Liver (tissue), 9 donors: ENCODE measurements around the gene KIF26B. TPM values are rescaled to one million over a fixed set of nuclear protein-coding genes. Genes with fewer than 3 reads are reported as not detected.

Experiments used
- DNase-seq: peaks from one replicate; pipeline ENCODE4 v3.0.0-alpha.2; 2017; ENCODE audit warnings: low spot score
- H3K27ac ChIP-seq, 2 donors: one replicate each; pipeline ENCODE4 v1.7.0; 2013; ENCODE audit warnings: inconsistent platforms in 2 of 2, low read length in 2 of 2, control low read depth in 1 of 2, low read depth in 1 of 2, mild to moderate bottlenecking in 1 of 2
- H3K27me3 ChIP-seq, 4 donors: one replicate each; pipeline versions ENCODE4 v1.6.1 to v1.7.0; 2013; ENCODE audit warnings: low read length in 3 of 4, inconsistent platforms in 1 of 4, mild to moderate bottlenecking in 1 of 4, moderate library complexity in 1 of 4; ENCODE audit not compliant: control insufficient read depth in 4 of 4, insufficient read depth in 4 of 4
- H3K36me3 ChIP-seq, 4 donors: one replicate each; pipeline versions ENCODE4 v1.6.1 to v1.7.0; 2013; ENCODE audit warnings: low read length in 3 of 4, mild to moderate bottlenecking in 3 of 4, low read depth in 1 of 4, moderate library complexity in 1 of 4; ENCODE audit not compliant: control insufficient read depth in 4 of 4, insufficient read depth in 3 of 4
- H3K4me1 ChIP-seq, 4 donors: one replicate each; pipeline versions ENCODE4 v1.6.1 to v1.7.0; 2013; ENCODE audit warnings: low read length in 3 of 4, mild to moderate bottlenecking in 3 of 4, moderate library complexity in 1 of 4; ENCODE audit not compliant: control insufficient read depth in 4 of 4, insufficient read depth in 4 of 4
- H3K4me3 ChIP-seq, 3 donors: one replicate each; pipeline versions ENCODE4 v1.6.1 to v1.7.0; 2013; ENCODE audit warnings: low read length in 3 of 3, control low read depth in 1 of 3, low read depth in 1 of 3, mild to moderate bottlenecking in 1 of 3
- H3K9ac ChIP-seq, 2 donors: one replicate each; pipeline ENCODE4 v1.7.0; 2013; ENCODE audit warnings: low read length in 2 of 2, mild to moderate bottlenecking in 2 of 2, moderate library complexity in 2 of 2, control low read depth in 1 of 2, low read depth in 1 of 2
- H3K9me3 ChIP-seq, 4 donors: one replicate each; pipeline versions ENCODE4 v1.6.1 to v1.7.0; 2013; ENCODE audit warnings: low read length in 3 of 4; ENCODE audit not compliant: control insufficient read depth in 4 of 4
- CTCF ChIP-seq: fragments of 150-350 bp; IDR thresholded peaks from 2 replicates; pipeline ENCODE4 v1.5.1; 2017; ENCODE audit warnings: improper control_type of control experiment, low read depth, low read length; ENCODE audit not compliant: missing input control
- EGR1 ChIP-seq, 2 donors: IDR thresholded peaks; 2 replicates each; pipeline ENCODE4 v1.6.1; 2016 to 2018; ENCODE audit warnings: antibody characterized with exemption in 2 of 2, low read depth in 2 of 2
- FOXA1 ChIP-seq: IDR thresholded peaks from 2 replicates; pipeline ENCODE4 v1.6.1; 2016; ENCODE audit warnings: antibody characterized with exemption
- FOXA2 ChIP-seq: IDR thresholded peaks from 2 replicates; pipeline ENCODE4 v1.6.1; 2016; ENCODE audit warnings: antibody characterized with exemption
- GABPA ChIP-seq, 2 donors: IDR thresholded peaks in 1 of 2; conservative IDR thresholded peaks in 1 of 2; 2 replicates each; pipeline ENCODE4 v1.6.1; 2016; ENCODE audit warnings: antibody characterized with exemption in 2 of 2, mild to moderate bottlenecking in 1 of 2, moderate library complexity in 1 of 2
- HNF4G ChIP-seq: IDR thresholded peaks from 2 replicates; pipeline ENCODE4 v1.6.1; 2016; ENCODE audit warnings: antibody characterized with exemption
- JUND ChIP-seq, 2 donors: IDR thresholded peaks; 2 replicates each; pipeline ENCODE4 v1.6.1; 2016; ENCODE audit warnings: antibody characterized with exemption in 2 of 2
- NR2F2 ChIP-seq: IDR thresholded peaks from 2 replicates; pipeline ENCODE4 v1.6.1; 2016; ENCODE audit warnings: antibody characterized with exemption
- RAD21 ChIP-seq, 2 donors: IDR thresholded peaks; 2 replicates each; pipeline ENCODE4 v1.6.1; 2016; ENCODE audit warnings: antibody characterized with exemption in 2 of 2, mild to moderate bottlenecking in 2 of 2
- RXRA ChIP-seq, 2 donors: IDR thresholded peaks; 2 replicates each; pipeline ENCODE4 v1.6.1; 2017 to 2018; ENCODE audit warnings: antibody characterized with exemption in 2 of 2, mild to moderate bottlenecking in 1 of 2
- SP1 ChIP-seq: IDR thresholded peaks from 2 replicates; pipeline ENCODE4 v1.6.1; 2018; ENCODE audit warnings: antibody characterized with exemption, mild to moderate bottlenecking
- TAF1 ChIP-seq: conservative IDR thresholded peaks from 2 replicates; pipeline ENCODE4 v1.6.1; 2016; ENCODE audit warnings: antibody characterized with exemption, mild to moderate bottlenecking
- YY1 ChIP-seq: IDR thresholded peaks from 2 replicates; pipeline ENCODE4 v1.6.1; 2016; ENCODE audit warnings: antibody characterized with exemption, mild to moderate bottlenecking
- WGBS: extraction: QIAGEN DNeasy Blood & Tissue Kit; methylation state at CpG from one replicate; pipeline ENCODE4 v1.1.7; 2013; 5-methylcytosine and 5-hydroxymethylcytosine counted together
- polyA plus RNA-seq, 2 donors: library from polyadenylated mRNA; stranded (reverse) in 1 of 2; unstranded in 1 of 2; fragments of 200-250 nt in 1 of 2; fragments of >200 nt in 1 of 2; fragmentation: Nextera tagmentation in 1 of 2; extraction: Ambion mirVana in 1 of 2; gene quantifications; one replicate each; pipeline versions ENCODE4 v1.2.1 to v1.2.3, GENCODE V29; 2013 to 2015
- total RNA-seq, 2 donors: library from RNA; depleted of rRNA; stranded (reverse); fragments of >200 nt; gene quantifications; one replicate each; pipeline ENCODE4 v1.2.3, GENCODE V29; 2014
- TF ChIP-seq, protein P1 (sequence below): IDR thresholded peaks from 2 replicates; pipeline ENCODE4 v1.6.1; 2016; ENCODE audit warnings: antibody characterized with exemption
- TF ChIP-seq, protein P2 (sequence below): IDR thresholded peaks from 2 replicates; pipeline ENCODE4 v1.6.1; 2016; ENCODE audit warnings: antibody characterized with exemption, mild to moderate bottlenecking
- TF ChIP-seq, protein P3 (sequence below): IDR thresholded peaks from 2 replicates; pipeline ENCODE4 v1.6.1; 2016; ENCODE audit warnings: antibody characterized with exemption
- TF ChIP-seq, protein P4 (sequence below): IDR thresholded peaks from 2 replicates; pipeline ENCODE4 v1.6.1; 2016; ENCODE audit warnings: antibody characterized with exemption
- donor health status: healthy.
- donor health status: healthy.
- donor health status: healthy.
- donor health status: healthy.
- donor health status: healthy.

KIF26B gene
- total and polyA plus RNA-seq, 4 donors, result 0.10 to 1.7 (median 0.34) TPM

DNA sequence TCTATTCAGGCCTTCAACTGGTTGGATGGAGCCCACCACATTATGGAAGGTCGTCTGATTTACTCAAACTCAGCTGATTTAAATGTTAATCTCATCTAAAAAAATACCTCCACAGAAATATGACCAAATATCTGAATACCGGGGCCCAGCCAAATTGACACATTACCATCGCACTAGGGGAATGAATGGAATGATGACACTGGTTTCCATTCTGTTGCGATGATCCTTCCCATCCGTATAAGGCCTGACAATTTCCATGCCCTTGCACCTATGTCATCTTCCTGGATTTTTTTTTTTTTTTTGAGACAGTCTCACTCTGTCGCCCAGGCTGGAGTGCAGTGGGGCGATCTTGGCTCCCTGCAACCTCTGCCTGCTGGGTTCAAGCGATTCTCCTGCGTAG is 397.5 kb downstream of the KIF26B start:
- H3K36me3 ChIP-seq, result no peaks in the 10 kb centered on the region
- 83% methylated on average over 9 of the region's 9 CpGs for WGBS
- DNase-seq, result no peak
- H3K9ac ChIP-seq, result no peak overlapping the region
- H3K4me3 ChIP-seq, result no peak overlapping the region
- H3K9me3 ChIP-seq, result no peaks in the 10 kb centered on the region
- TF ChIP-seq JUND (IDR thresholded peaks at IDR 0.05) (no peak), YY1 (no peak), TAF1 (no peak), FOXA2 (no peak), SP1 (no peak)
- TF ChIP-seq, protein P1, sequence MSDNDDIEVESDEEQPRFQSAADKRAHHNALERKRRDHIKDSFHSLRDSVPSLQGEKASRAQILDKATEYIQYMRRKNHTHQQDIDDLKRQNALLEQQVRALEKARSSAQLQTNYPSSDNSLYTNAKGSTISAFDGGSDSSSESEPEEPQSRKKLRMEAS, result no peak
- no peak overlapping the region for H3K27ac ChIP-seq
- no peaks in the 10 kb centered on the region for H3K27me3 ChIP-seq
- no peaks in the 10 kb centered on the region for H3K4me1 ChIP-seq

- WGBS, result 97% methylated on average over 3 of the region's 3 CpGs
- H3K36me3 ChIP-seq, result no peaks in the 10 kb centered on the region
- H3K4me3 ChIP-seq, result no peak overlapping the region
- H3K9ac ChIP-seq, result no peak overlapping the region
- no peaks in the 10 kb centered on the region for H3K27me3 ChIP-seq
- H3K9me3 ChIP-seq, result no peaks in the 10 kb centered on the region
- no peak overlapping the region for H3K27ac ChIP-seq
- no peak for DNase-seq
- TF ChIP-seq, protein P2, sequence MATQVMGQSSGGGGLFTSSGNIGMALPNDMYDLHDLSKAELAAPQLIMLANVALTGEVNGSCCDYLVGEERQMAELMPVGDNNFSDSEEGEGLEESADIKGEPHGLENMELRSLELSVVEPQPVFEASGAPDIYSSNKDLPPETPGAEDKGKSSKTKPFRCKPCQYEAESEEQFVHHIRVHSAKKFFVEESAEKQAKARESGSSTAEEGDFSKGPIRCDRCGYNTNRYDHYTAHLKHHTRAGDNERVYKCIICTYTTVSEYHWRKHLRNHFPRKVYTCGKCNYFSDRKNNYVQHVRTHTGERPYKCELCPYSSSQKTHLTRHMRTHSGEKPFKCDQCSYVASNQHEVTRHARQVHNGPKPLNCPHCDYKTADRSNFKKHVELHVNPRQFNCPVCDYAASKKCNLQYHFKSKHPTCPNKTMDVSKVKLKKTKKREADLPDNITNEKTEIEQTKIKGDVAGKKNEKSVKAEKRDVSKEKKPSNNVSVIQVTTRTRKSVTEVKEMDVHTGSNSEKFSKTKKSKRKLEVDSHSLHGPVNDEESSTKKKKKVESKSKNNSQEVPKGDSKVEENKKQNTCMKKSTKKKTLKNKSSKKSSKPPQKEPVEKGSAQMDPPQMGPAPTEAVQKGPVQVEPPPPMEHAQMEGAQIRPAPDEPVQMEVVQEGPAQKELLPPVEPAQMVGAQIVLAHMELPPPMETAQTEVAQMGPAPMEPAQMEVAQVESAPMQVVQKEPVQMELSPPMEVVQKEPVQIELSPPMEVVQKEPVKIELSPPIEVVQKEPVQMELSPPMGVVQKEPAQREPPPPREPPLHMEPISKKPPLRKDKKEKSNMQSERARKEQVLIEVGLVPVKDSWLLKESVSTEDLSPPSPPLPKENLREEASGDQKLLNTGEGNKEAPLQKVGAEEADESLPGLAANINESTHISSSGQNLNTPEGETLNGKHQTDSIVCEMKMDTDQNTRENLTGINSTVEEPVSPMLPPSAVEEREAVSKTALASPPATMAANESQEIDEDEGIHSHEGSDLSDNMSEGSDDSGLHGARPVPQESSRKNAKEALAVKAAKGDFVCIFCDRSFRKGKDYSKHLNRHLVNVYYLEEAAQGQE, result no peak
- TF ChIP-seq, protein P3, sequence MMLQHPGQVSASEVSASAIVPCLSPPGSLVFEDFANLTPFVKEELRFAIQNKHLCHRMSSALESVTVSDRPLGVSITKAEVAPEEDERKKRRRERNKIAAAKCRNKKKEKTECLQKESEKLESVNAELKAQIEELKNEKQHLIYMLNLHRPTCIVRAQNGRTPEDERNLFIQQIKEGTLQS, result no peak
- TF ChIP-seq NR2F2 (no peak), RAD21 (IDR thresholded peaks at IDR 0.05) (no peak), SP1 (no peak), GABPA (IDR thresholded peaks at IDR 0.05 in 1 of 2, conservative IDR thresholded peaks at IDR 0.05 in 1 of 2) (no peak), RXRA (IDR thresholded peaks at IDR 0.05) (no peak), FOXA1 (no peak), JUND (IDR thresholded peaks at IDR 0.05) (no peak), HNF4G (no peak), FOXA2 (no peak), EGR1 (IDR thresholded peaks at IDR 0.05; ENCODE audit: low read depth in 2 of 2) (no peak), CTCF (no peak), TAF1 (no peak)
- TF ChIP-seq, protein P4, sequence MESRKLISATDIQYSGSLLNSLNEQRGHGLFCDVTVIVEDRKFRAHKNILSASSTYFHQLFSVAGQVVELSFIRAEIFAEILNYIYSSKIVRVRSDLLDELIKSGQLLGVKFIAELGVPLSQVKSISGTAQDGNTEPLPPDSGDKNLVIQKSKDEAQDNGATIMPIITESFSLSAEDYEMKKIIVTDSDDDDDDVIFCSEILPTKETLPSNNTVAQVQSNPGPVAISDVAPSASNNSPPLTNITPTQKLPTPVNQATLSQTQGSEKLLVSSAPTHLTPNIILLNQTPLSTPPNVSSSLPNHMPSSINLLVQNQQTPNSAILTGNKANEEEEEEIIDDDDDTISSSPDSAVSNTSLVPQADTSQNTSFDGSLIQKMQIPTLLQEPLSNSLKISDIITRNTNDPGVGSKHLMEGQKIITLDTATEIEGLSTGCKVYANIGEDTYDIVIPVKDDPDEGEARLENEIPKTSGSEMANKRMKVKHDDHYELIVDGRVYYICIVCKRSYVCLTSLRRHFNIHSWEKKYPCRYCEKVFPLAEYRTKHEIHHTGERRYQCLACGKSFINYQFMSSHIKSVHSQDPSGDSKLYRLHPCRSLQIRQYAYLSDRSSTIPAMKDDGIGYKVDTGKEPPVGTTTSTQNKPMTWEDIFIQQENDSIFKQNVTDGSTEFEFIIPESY, result no peak
- H3K4me1 ChIP-seq, result no peaks in the 10 kb centered on the region
Measured at GRCh38 chr1:245556057-245556456, 401.3 kb downstream of the KIF26B start.
